Measurements from ENCODE around the gene HPCAL1. TPM values are rescaled to one million over a fixed set of nuclear protein-coding genes. Genes with fewer than 3 reads are reported as not detected.

HPCAL1 gene
- total and polyA plus RNA-seq, 2 of the 8 experiments (the other 6 are each of a cell fraction or from before 2014, with no cell fraction given): 5.8 to 8.6 TPM

DNA sequence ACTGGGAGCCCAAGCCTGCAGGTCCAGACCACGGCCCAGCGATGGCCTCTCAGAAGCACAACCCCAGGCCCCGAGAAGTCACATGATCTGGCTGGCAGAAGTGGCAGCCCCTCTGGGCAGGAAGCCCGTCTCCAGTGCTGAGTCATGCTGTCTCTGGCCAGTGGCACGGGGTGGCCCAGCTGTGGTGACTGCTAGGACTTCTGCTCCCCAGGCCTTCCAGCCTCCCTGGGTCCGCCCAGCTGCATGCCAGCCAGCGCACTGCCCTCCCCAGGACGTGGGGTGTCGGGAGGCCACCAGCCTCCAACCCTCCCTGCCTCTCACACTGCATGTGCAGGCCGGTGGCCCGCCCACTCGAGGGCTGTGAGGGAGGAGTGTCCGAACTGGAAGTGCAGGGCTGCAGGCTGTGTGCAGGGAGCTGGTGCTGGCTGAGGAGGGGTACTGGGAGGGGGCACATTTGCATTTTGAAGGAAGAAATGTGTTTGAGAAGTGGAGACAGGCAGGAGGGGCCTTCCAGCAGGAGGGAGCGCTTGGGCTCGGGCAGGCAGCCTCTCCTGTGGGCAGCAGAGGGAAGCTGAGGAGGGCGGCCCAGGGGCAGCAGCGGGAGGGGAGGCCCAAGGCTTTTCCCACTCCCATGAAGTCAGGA lies 17.0 kb upstream of the HPCAL1 start:
- POLR2A ChIA-PET (ENCODE audit: partially characterized antibody): interaction anchor here (0.6 to 1.6 kb wide), 4 partner anchors 8 to 21 kb away, joined by 3 read pairs; no protein-coding TSS in a partner anchor
- no peak overlapping the region for H3K14ac ChIP-seq (ENCODE audit: insufficient read length)
- no peak overlapping the region; the same call in 1 of the 2 replicates for H3K27ac ChIP-seq (ENCODE audit: low read depth, low read length)
- 89% methylated on average over 16 of the region's 17 CpGs; no CpG with 5 or more reads in 1 of the 2 experiments for WGBS, 2 experiments (ENCODE audit: extremely low coverage in 1 of 2, insufficient coverage in 1 of 2, insufficient read length in 1 of 2, insufficient replicate concordance in 2 of 2, low coverage in 1 of 2, low lambda C conversion rate in 2 of 2, missing lambda C conversion rate in 1 of 2)
- peak overlapping the region; percentile 48; the same call in 1 of the 2 replicates for H2BK20ac ChIP-seq (ENCODE audit: low read length)
- H3K9me3 ChIP-seq (ENCODE audit: insufficient read depth in 2 of 2, low read depth in 1 of 2, low read length in 1 of 2): no peaks in the 10 kb centered on the region
- no peaks in the 10 kb centered on the region; a peak in 1 of 7 replicates for H3K27me3 ChIP-seq (replicated peaks in 1 of 4; ENCODE audit: control insufficient read depth in 3 of 4, extremely low read depth in 1 of 4, insufficient read depth in 3 of 4, low read length in 3 of 4)
- no peak overlapping the region for H3K9ac ChIP-seq (replicated peaks in 1 of 4; ENCODE audit: extremely low read depth in 1 of 4, low read depth in 3 of 4, low read length in 3 of 4)
- H2BK15ac ChIP-seq (ENCODE audit: low read length): no peak overlapping the region; the same call in 1 of the 2 replicates
- no peaks in the 10 kb centered on the region for H3K36me3 ChIP-seq (ENCODE audit: control insufficient read depth in 2 of 4, insufficient read depth in 4 of 4, low read length in 3 of 4)
- H3K79me2 ChIP-seq (ENCODE audit: control insufficient read depth in 1 of 2, insufficient read depth in 2 of 2, low read length in 2 of 2): no peaks in the 10 kb centered on the region
- H2BK5ac ChIP-seq (ENCODE audit: low read depth, low read length): peak overlapping the region; percentile 79; the same call in 1 of the 2 replicates
- H3K4ac ChIP-seq (replicated peaks; ENCODE audit: insufficient read length, low read depth, low read length): no peak overlapping the region
- peak overlapping the region; percentile 49 for H4K91ac ChIP-seq (replicated peaks; ENCODE audit: insufficient read length, low read length)
- H2AK5ac ChIP-seq (ENCODE audit: low read depth, low read length): no peak overlapping the region
- DNase-seq (ENCODE audit: low read depth in 1 of 2, low spot score in 2 of 2) (peak in 1 of 2 experiments; percentile 54), FAIRE-seq (no peak)
- H3K23me2 ChIP-seq (ENCODE audit: low read depth, low read length): no peaks in the 10 kb centered on the region
- H2BK12ac ChIP-seq (ENCODE audit: low read depth, low read length): peak overlapping the region; percentile 82
- no peak overlapping the region for H2BK120ac ChIP-seq (replicated peaks; ENCODE audit: low read depth, low read length)
- peak overlapping the region; percentile 60 for H2AFZ ChIP-seq (ENCODE audit: low read length)
- H3K4me3 ChIP-seq (ENCODE audit: extremely low read depth in 1 of 4, insufficient read depth in 2 of 4, low read depth in 3 of 4, low read length in 4 of 4): no peak overlapping the region
- peak overlapping the region; percentile 4 for H4K5ac ChIP-seq (ENCODE audit: insufficient read length, low read depth, low read length)
- H3K23ac ChIP-seq (ENCODE audit: insufficient read length): no peak overlapping the region
- H3K56ac ChIP-seq (replicated peaks; ENCODE audit: insufficient read length, low read depth, low read length): no peak overlapping the region
- H3K4me2 ChIP-seq (ENCODE audit: insufficient read depth in 1 of 2, low read depth in 2 of 2, low read length in 2 of 2): no peak overlapping the region
- no peaks in the 10 kb centered on the region for H4K20me1 ChIP-seq (replicated peaks in 1 of 2; ENCODE audit: control insufficient read depth in 1 of 2, insufficient read depth in 2 of 2, low read length in 2 of 2)
- H3K4me1 ChIP-seq (replicated peaks in 1 of 4; ENCODE audit: control insufficient read depth in 3 of 4, insufficient read depth in 4 of 4, low read length in 3 of 4): peaks cover 0 to 8% (median 4%) of the 10 kb centered on the region in 4 experiments; a peak in 5 of 7 replicates
- CTCF ChIA-PET (ENCODE audit: partially characterized antibody): interaction anchor here (0.6 to 6.2 kb wide), 12 partner anchors 10 to 149 kb away, joined by 3 to 48 read pairs (median 4); partner anchors contain the start of gene HPCAL1
- H4K8ac ChIP-seq (ENCODE audit: extremely low read depth, insufficient read depth, low read length): peak overlapping the region; percentile 94
- H3K18ac ChIP-seq (ENCODE audit: extremely low read depth, low read length): peak overlapping the region; percentile 87
- no peaks in the 10 kb centered on the region for H3K79me1 ChIP-seq (ENCODE audit: low read depth, low read length)
- TF ChIP-seq TAF7 (optimal IDR thresholded peaks at IDR 0.05; ENCODE audit: borderline replicate concordance, low read depth, low read length): no peak
- no peak for TF ChIP-seq SUZ12 (IDR thresholded peaks at IDR 0.05; ENCODE audit: low read length)
- TF ChIP-seq TBP (IDR thresholded peaks at IDR 0.05; ENCODE audit: low read depth, low read length): no peak
- no peak for TF ChIP-seq EGR1 (IDR thresholded peaks at IDR 0.05; ENCODE audit: borderline replicate concordance, low read depth, low read length)
- TF ChIP-seq SP1 (IDR thresholded peaks at IDR 0.05; ENCODE audit: low read depth, low read length): no peak
- no peak for TF ChIP-seq SIN3A (conservative IDR thresholded peaks at IDR 0.05 in 1 of 2, IDR thresholded peaks at IDR 0.05 in 1 of 2; ENCODE audit: low read depth in 1 of 2, low read length in 2 of 2)
- TF ChIP-seq EZH2 (IDR thresholded peaks at IDR 0.05; ENCODE audit: low read depth, low read length, severe bottlenecking): no peak
- TF ChIP-seq NRF1 (IDR thresholded peaks at IDR 0.05; ENCODE audit: low read depth, low read length): no peak
- TF ChIP-seq RNF2 (IDR thresholded peaks at IDR 0.05; ENCODE audit: borderline replicate concordance, low read depth, low read length, missing control alignments, poor library complexity, severe bottlenecking): no peak
- TF ChIP-seq, protein P1, sequence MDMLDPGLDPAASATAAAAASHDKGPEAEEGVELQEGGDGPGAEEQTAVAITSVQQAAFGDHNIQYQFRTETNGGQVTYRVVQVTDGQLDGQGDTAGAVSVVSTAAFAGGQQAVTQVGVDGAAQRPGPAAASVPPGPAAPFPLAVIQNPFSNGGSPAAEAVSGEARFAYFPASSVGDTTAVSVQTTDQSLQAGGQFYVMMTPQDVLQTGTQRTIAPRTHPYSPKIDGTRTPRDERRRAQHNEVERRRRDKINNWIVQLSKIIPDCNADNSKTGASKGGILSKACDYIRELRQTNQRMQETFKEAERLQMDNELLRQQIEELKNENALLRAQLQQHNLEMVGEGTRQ (IDR thresholded peaks at IDR 0.05; ENCODE audit: low read length): no peak
